Measurements from ENCODE around the gene SMYD3.

SMYD3 gene

DNA sequence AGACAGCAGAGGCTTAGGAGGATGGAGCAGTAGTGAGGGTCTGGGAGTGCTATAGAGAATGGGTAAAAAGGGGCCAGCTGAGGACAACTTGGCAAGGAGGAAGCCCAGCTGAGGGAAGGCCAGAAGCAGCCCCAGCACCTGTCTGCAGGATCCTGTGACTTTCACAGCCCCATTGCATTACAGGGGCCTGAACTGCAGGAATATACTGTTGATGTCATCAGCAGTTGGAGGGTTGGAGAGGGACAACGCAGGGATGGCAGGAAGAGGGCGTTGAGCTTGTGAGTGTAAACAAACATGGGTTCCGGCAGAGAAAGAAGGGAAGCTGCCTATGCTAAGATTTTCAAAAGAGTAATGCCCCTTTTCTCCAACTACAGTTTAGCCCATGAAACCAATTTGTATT lies 628.5 kb downstream of the SMYD3 start:
- DNase-seq, result peak; percentile 12

- no peak for DNase-seq
Measured at GRCh38 chr1:245877976-245878375, 629.1 kb downstream of the SMYD3 start.

DNA sequence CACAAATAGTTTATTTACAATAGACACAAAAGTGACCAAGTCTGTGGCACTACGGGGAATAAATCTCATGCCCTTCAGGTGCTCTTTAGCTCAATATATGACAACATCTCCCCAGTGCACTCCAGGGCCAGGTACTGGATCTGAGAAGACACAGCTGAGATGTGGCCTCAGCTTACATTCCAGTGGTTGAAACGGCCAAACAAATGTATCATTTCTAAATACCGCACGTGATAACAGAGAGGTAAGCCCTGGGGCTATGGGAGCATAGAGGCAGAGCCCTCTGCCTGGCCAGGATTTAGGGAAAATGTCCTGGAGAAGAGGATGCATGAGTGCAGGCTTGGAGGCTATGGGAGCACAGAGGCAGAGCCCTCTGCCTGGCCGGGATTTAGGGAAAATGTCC lies 630.5 kb downstream of the SMYD3 start:
- no peak for DNase-seq

GRCh38 chr1:245875581-245876261 lies 631.4 kb downstream of the SMYD3 start:
- no peak for DNase-seq

- peak; percentile 64 for DNase-seq
Measured at GRCh38 chr1:245874942-245875580, 632.0 kb downstream of the SMYD3 start.

GRCh38 chr1:245873883-245874671 lies 633.0 kb downstream of the SMYD3 start:
- no peak for DNase-seq

- DNase-seq, result no peak
Measured at GRCh38 chr1:245873068-245873467, 634.0 kb downstream of the SMYD3 start.

DNA sequence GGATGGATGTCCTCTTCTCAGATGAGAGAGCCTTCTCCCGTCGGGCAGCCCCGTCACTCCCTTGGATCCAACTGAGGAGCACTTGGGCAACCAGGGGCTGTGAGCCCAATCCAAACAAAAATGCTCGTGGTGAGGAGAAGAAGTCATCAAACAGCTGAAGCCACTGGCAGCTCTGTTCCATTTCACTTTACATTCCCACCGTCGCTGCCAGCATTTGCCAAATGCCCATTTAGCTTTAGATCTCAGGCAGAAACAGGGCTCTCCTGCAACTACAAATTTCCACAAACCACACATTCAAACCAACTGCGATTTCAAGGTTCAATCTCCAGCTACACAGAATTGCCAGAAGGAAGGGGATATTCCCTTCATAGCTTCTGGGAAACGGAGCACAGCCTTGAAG lies 634.6 kb downstream of the SMYD3 start:
- DNase-seq, result no peak

GRCh38 chr1:245871915-245872314 lies 635.2 kb downstream of the SMYD3 start:
- DNase-seq, result no peak

- DNase-seq, result no peak
Measured at GRCh38 chr1:245871191-245871590, 635.9 kb downstream of the SMYD3 start.

DNA sequence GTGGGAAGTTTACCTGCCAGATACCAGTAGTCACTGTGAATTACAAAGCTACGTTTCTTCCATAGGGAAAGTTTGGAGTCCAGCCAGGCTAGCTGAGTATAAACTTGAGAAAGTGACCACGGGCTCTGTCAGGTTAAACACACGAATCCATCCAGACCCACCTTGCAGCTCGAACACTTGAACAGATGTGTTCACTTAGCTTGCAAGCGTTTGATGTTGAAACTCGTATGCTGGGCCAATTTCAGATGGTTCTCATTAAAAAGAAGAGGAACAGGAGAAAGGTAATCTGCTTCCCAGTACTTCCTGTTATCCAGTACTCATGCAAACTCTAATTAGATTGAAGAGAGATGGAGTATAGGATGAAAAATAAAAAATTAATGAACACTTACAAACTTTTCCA lies 636.4 kb downstream of the SMYD3 start:
- no peak for DNase-seq

DNA sequence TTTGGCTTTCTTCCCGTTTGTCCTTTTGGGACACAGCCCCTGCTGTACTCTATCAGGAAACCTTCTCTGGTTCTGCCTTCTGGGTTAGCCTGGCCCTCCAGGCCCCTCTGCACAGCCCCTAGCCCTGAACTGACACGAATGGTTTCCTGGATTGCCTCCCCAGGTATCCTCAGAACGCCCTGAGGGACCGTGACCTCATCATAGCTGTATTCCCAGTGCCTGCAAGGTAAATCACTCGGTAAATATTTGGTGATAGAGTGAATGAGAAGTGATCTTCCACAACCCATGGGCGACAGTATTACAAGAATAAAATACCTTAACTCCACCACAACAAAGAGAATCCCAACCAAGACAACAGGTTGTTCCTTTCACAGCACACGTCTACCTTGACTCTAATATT lies 637.2 kb downstream of the SMYD3 start:
- no peak for DNase-seq

GRCh38 chr1:245867738-245868137 lies 639.3 kb downstream of the SMYD3 start:
- no peak for DNase-seq

DNA sequence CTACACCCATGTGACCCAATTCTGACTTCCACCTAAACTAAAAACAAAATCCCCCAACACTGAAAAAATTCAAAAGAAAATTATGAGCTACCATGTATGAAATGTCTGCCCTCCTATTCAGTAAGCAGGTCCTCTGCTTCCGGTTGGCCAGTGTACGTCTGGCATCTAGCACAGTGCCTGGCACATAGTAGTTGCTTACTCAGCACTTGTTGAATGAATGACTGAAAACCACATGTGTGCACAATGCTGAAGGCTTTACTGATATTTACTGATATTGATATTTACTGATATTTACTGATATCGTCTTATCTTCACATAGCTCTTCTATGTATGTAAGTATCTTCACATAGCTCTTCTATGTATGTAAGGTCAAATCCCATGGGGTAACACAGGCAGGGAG lies 642.2 kb downstream of the SMYD3 start:
- no peak for DNase-seq

- no peak for DNase-seq
Measured at GRCh38 chr1:245863566-245864184, 643.4 kb downstream of the SMYD3 start.

DNA sequence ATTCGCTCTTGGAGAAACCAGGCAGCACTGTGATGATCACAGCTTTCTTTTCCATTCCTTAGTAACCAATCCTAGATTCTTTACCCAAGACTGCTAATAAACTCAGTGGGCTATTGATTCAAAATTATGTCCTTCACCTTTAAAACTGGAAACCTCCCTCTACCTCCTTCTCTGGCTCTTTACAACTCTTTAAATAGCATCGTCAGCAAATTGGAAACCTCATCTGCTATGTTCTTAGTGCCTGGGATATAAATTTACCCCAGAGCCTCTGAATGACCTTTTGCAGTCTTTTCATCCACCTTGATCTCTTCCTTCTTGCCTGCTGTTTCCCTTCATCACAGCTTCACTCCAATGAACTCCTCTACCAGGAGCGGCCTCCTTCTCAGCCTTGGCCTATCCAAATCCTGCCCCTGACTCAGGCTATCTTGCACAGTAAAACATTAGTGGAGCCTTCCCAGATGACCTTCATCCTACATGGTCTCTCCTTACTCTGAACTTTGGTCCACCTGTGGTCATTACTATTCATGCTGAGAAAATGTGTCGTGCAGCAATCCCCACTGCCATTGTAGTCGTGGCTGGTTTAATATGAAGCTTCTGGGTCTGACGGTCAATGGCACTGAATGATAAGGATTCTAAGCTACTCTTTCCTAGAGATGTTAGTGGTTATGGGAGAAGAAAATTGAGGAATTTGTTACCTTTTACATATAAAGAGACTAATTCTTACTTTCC lies 644.1 kb downstream of the SMYD3 start:
- no peak for DNase-seq

DNA sequence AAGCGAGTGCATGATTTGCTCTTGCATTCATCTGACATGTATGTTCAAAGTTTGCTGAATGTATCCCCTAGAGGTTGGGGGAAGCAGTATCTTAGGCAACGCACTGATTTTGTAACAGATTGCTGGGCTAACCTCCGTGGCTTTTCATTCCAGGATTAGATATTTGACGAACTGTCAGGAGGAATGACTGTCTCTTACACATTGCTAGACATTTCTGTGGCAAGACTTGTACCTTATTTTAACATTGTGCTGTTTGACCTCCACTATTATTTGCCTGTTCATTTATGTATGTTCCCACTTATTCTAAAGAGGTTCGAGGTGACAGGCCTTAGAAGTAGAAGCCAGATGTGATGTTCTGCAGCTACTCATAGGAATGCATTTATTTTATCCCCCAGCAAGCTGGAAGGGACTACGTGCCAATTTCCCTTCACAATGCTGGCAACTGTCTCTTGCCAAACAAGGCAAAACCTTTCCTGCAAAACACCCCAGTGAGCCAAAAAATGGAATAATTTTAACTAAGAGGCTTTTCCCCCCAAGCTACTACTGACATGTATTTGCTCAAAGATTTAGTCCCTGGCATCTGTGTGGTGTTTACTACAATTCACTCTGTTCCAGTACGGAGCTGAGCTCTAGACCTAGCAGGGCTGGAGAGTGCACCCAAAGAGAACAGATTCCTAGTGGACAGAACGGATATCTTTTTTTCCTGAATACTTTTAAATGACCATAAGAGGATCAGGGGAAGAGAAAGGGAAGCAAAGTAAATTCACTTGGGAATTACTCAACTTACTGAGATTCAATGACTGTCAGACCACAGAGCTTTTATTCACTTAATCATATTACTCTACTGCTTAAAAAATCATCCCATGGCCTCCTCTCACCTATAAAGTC lies 646.2 kb downstream of the SMYD3 start:
- DNase-seq, result no peak

DNA sequence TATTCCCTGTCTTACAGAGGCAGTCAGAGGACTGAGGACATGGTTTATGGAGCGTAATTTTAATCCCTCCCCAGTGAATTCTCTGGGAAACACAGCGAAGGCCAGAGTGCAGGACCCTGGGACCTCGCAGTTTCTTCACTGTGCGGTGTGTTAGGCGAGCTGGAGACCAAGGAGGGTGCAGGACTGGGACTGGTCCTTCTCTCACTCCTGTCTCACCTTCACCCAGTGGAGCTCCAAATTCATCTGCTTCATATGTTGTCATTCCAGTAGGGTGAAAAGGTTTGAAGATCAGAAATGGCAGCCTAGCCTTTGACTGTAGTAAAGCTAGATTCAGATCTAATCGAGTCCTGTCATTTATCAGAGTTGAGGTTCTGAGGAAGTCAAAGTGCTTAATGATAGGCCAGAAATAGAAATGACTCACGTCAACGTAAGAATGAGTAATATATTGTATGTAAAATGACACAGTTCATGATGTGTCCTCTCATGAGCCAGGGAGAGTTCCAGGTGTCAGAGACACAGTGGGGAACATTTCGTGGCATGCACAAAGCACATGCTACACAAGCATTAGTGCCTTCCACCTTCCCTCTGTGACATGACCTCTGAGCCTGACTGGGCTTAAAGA lies 647.5 kb downstream of the SMYD3 start:
- no peak for DNase-seq

- no peak for DNase-seq
Measured at GRCh38 chr1:245858722-245859492, 648.2 kb downstream of the SMYD3 start.

- DNase-seq, result peak; percentile 19
Measured at GRCh38 chr1:245858022-245858721, 648.9 kb downstream of the SMYD3 start.
